ENCODE measurements around the gene SGK1. TPM values are rescaled to one million over a fixed set of nuclear protein-coding genes. Genes with fewer than 3 reads are reported as not detected.

SGK1 gene
- total RNA-seq, 2 experiments from 2014 or later: 117 to 120 TPM

DNA sequence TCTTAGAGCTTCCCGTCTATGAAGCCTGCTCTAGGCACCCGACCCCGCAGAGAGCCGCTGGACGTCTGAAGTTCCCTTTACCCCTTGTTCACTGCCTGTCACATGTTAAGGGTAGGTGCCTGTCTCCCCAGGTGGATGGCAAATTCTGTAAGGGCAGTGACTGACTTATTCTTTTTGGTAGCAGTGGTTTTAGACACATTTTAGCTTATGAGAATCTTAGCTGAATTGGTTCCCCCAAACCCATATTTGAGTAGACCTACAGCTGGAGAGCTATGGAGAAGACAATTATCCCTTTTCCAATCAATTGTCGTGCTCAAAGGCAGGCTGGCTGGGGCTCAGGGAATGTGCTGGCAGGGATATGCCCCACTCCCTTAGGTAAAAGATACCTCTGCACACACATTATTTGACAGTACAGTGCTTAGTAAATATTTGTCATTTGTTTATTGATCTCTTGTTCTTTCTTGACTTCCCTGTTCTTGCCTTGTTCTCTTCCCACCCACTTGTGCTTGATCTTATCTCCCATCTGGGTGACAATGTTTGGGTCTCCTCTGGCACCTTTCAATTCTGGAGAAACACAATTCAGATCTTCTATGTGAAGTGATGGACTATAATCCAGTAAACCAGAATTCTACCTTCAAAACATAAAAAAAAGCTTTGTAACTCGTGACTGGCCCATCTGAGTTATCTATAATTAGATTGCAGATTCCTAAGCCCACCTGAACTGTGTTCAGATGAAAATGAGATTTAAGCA, 151.2 kb downstream of the SGK1 start:
- Mint-ChIP-seq H3K27ac (no peak overlapping the region), H3K27me3 (no peaks in the 10 kb centered on the region), H3K9me3 (no peaks in the 10 kb centered on the region), H3K36me3 (ENCODE audit: low read depth) (peaks cover 44% of the 10 kb centered on the region), H3K4me3 (no peak overlapping the region), H3K4me1 (ENCODE audit: low read depth) (peaks cover 29% of the 10 kb centered on the region)
- Histone ChIP-seq H3K36me3 (ENCODE audit: insufficient read depth, low read length) (peaks cover 37% of the 10 kb centered on the region), H3K4me3 (ENCODE audit: low read length) (no peak overlapping the region), H3K9me3 (ENCODE audit: control insufficient read depth in 1 of 2, insufficient read depth in 1 of 2, low read length in 2 of 2) (no peaks in the 10 kb centered on the region), H3K27me3 (ENCODE audit: control insufficient read depth in 1 of 2, insufficient read depth in 2 of 2, low read length in 2 of 2) (no peaks in the 10 kb centered on the region), H3K27ac (ENCODE audit: low read depth in 1 of 2, low read length in 2 of 2) (no peak overlapping the region), H3K4me1 (ENCODE audit: insufficient read depth, low read length) (peaks cover 16% of the 10 kb centered on the region)
- no peak for ATAC-seq (ENCODE audit: poor library complexity)
- ChIA-PET CTCF (interaction anchor here (4.8 kb wide), 1 partner anchor 474 kb away, joined by 22 read pairs; no protein-coding TSS in a partner anchor), POLR2A (interaction anchor here (0.7 to 1.2 kb wide), 2 partner anchors 212 to 470 kb away, joined by 3 read pairs; no protein-coding TSS in a partner anchor)
- TF ChIP-seq, protein P1, sequence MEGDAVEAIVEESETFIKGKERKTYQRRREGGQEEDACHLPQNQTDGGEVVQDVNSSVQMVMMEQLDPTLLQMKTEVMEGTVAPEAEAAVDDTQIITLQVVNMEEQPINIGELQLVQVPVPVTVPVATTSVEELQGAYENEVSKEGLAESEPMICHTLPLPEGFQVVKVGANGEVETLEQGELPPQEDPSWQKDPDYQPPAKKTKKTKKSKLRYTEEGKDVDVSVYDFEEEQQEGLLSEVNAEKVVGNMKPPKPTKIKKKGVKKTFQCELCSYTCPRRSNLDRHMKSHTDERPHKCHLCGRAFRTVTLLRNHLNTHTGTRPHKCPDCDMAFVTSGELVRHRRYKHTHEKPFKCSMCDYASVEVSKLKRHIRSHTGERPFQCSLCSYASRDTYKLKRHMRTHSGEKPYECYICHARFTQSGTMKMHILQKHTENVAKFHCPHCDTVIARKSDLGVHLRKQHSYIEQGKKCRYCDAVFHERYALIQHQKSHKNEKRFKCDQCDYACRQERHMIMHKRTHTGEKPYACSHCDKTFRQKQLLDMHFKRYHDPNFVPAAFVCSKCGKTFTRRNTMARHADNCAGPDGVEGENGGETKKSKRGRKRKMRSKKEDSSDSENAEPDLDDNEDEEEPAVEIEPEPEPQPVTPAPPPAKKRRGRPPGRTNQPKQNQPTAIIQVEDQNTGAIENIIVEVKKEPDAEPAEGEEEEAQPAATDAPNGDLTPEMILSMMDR (IDR thresholded peaks at IDR 0.05): no peak
- DNase-seq: no peak
- intact Hi-C loops (cut with DNase I, micrococcal nuclease): no loop called here

DNA sequence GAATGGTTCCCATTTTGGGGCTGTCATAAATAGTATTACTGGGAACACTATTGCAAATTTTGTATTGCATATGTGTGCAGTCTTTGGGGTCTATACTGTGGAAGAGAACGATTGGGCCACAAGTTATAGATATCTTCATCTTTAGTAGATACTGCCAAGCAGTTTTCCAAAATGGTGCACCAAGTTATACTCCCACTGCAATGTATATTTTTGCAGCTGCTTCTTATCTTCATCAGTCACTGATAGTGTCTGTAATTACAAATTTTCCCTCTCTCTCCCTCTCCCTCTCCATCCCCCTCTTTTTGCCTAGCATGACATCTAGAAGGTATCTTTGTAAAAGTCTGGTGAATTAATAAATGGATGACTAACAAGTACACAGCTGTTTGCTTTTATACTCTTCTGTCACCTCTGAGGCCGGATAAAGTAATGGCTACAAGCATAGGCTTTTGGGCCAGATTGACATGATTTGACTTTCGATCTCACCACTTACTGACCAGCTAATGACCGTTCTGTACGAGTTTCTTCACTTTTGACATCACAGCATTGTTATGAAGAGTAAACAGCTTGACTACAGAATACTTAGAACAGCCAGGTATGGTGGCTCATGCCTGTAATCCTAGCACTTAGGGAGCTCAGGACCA, 152.2 kb downstream of the SGK1 start:
- ChIA-PET POLR2A (interaction anchor here (0.7 kb wide), 1 partner anchor 211 kb away, joined by 3 read pairs; no protein-coding TSS in a partner anchor), CTCF (interaction anchor here (4.8 kb wide), 1 partner anchor 475 kb away, joined by 22 read pairs; no protein-coding TSS in a partner anchor)
- DNase-seq (no peak), ATAC-seq (ENCODE audit: poor library complexity) (no peak)
- H3K36me3 Mint-ChIP-seq (ENCODE audit: low read depth): peaks cover 34% of the 10 kb centered on the region
- intact Hi-C loops (cut with DNase I, micrococcal nuclease): no loop called here
- H3K27me3 ChIP-seq (ENCODE audit: control insufficient read depth in 1 of 2, insufficient read depth in 2 of 2, low read length in 2 of 2): no peaks in the 10 kb centered on the region
- peaks cover 6% of the 10 kb centered on the region for H3K4me1 ChIP-seq (ENCODE audit: insufficient read depth, low read length)
- H3K9me3 Mint-ChIP-seq: no peaks in the 10 kb centered on the region
- no peaks in the 10 kb centered on the region for H3K9me3 ChIP-seq (ENCODE audit: control insufficient read depth in 1 of 2, insufficient read depth in 1 of 2, low read length in 2 of 2)
- H3K27ac Mint-ChIP-seq: no peak overlapping the region
- no peak overlapping the region for H3K4me3 Mint-ChIP-seq
- H3K4me1 Mint-ChIP-seq (ENCODE audit: low read depth): peaks cover 19% of the 10 kb centered on the region
- TF ChIP-seq, protein P1 (IDR thresholded peaks at IDR 0.05): no peak
- no peak overlapping the region for H3K4me3 ChIP-seq (ENCODE audit: low read length)
- peaks cover 27% of the 10 kb centered on the region for H3K36me3 ChIP-seq (ENCODE audit: insufficient read depth, low read length)
- H3K27me3 Mint-ChIP-seq: no peaks in the 10 kb centered on the region
- H3K27ac ChIP-seq (ENCODE audit: low read depth in 1 of 2, low read length in 2 of 2): no peak overlapping the region

- intact Hi-C loops (cut with DNase I, micrococcal nuclease): no loop called here
- Mint-ChIP-seq H3K27ac (no peak overlapping the region), H3K4me1 (ENCODE audit: low read depth) (peaks cover 5% of the 10 kb centered on the region), H3K9me3 (no peaks in the 10 kb centered on the region), H3K4me3 (no peak overlapping the region), H3K27me3 (no peaks in the 10 kb centered on the region), H3K36me3 (ENCODE audit: low read depth) (peaks cover 21% of the 10 kb centered on the region)
- Histone ChIP-seq H3K36me3 (ENCODE audit: insufficient read depth, low read length) (peaks cover 14% of the 10 kb centered on the region), H3K4me1 (ENCODE audit: insufficient read depth, low read length) (no peaks in the 10 kb centered on the region), H3K4me3 (ENCODE audit: low read length) (no peak overlapping the region), H3K27ac (ENCODE audit: low read depth in 1 of 2, low read length in 2 of 2) (no peak overlapping the region), H3K27me3 (ENCODE audit: control insufficient read depth in 1 of 2, insufficient read depth in 2 of 2, low read length in 2 of 2) (no peaks in the 10 kb centered on the region), H3K9me3 (ENCODE audit: control insufficient read depth in 1 of 2, insufficient read depth in 1 of 2, low read length in 2 of 2) (peaks cover 0 to 4% of the 10 kb centered on the region in 2 experiments)
- ChIA-PET CTCF (interaction anchor here (0.7 to 4.8 kb wide), 3 partner anchors 477 to 1189 kb away, joined by 3 to 22 read pairs (median 5); no protein-coding TSS in a partner anchor), POLR2A (interaction anchor here (1.1 kb wide), 1 partner anchor 477 kb away, joined by 3 read pairs; no protein-coding TSS in a partner anchor)
- DNase-seq (no peak), ATAC-seq (ENCODE audit: poor library complexity) (no peak)
- TF ChIP-seq, protein P1 (IDR thresholded peaks at IDR 0.05): no peak
Observed at GRCh38 chr6:134164300-134164699, 153.6 kb downstream of the SGK1 start.

Data from CD4-positive, alpha-beta T cell (primary cell).